Keratinocyte (primary cell): ENCODE measurements around the gene CD247. TPM values are rescaled to one million over a fixed set of nuclear protein-coding genes. Genes with fewer than 3 reads are reported as not detected.

Experiments used
- DNase-seq: peaks from one replicate; pipeline ENCODE4 v3.0.0-alpha.2; 2011; ENCODE audit warnings: low read depth, missing footprints, low spot score
- FAIRE-seq: peaks from 2 replicates; lab custom pipeline; 2011; peaks lifted over from hg19 to GRCh38; lab: Jason Lieb, UNC
- H2AFZ ChIP-seq: 2 replicates; pipeline ENCODE4 v1.6.0; 2012; ENCODE audit warnings: low read length, control low read depth, inconsistent platforms; ENCODE audit not compliant: control insufficient read depth
- H3K27ac ChIP-seq: 2 replicates; pipeline ENCODE4 v1.5.1; 2011; ENCODE audit warnings: low read length; ENCODE audit not compliant: control insufficient read depth, insufficient read depth
- H3K27me3 ChIP-seq: 3 replicates; pipeline ENCODE4 v1.6.0; 2011; ENCODE audit warnings: low read length; ENCODE audit not compliant: control insufficient read depth, insufficient read depth; ENCODE audit errors: extremely low read depth
- H3K36me3 ChIP-seq, 2 experiments: 2 replicates in 1 of 2; 3 replicates in 1 of 2; pipeline ENCODE4 v1.5.1; 2011; ENCODE audit warnings: low read length in 2 of 2, mild to moderate bottlenecking in 1 of 2; ENCODE audit not compliant: control insufficient read depth in 2 of 2, insufficient read depth in 2 of 2; ENCODE audit errors: extremely low read depth in 1 of 2
- H3K4me1 ChIP-seq: 3 replicates; pipeline ENCODE4 v1.5.1; 2011; ENCODE audit warnings: low read length; ENCODE audit not compliant: control insufficient read depth, insufficient read depth; ENCODE audit errors: extremely low read depth
- H3K4me2 ChIP-seq: 3 replicates; pipeline ENCODE4 v1.6.0; 2011; ENCODE audit warnings: low read depth, low read length; ENCODE audit not compliant: control insufficient read depth, insufficient read depth; ENCODE audit errors: extremely low read depth
- H3K4me3 ChIP-seq, 3 experiments: fragments of 200-600 bp in 1 of 3; sonication (generic) in 1 of 3; 2 replicates in 2 of 3; 3 replicates in 1 of 3; pipeline ENCODE4 v1.5.1; 2011 to 2016; ENCODE audit warnings: low read length in 3 of 3, mild to moderate bottlenecking in 3 of 3, control low read depth in 2 of 3, inconsistent platforms in 1 of 3, low read depth in 1 of 3, mixed read lengths in 1 of 3, mixed run types in 1 of 3, moderate library complexity in 1 of 3; ENCODE audit not compliant: control insufficient read depth in 2 of 3, insufficient read depth in 2 of 3; ENCODE audit errors: extremely low read depth in 1 of 3
- H3K79me2 ChIP-seq: 2 replicates; pipeline ENCODE4 v1.6.0; 2012; ENCODE audit warnings: low read length; ENCODE audit not compliant: control insufficient read depth, insufficient read depth
- H3K9ac ChIP-seq: 3 replicates; pipeline ENCODE4 v1.6.0; 2011; ENCODE audit warnings: low read length; ENCODE audit not compliant: control insufficient read depth, insufficient read depth; ENCODE audit errors: extremely low read depth
- H3K9me1 ChIP-seq: 3 replicates; pipeline ENCODE4 v1.6.0; 2011; ENCODE audit warnings: low read length; ENCODE audit not compliant: control insufficient read depth, insufficient read depth; ENCODE audit errors: extremely low read depth
- H3K9me3 ChIP-seq: 2 replicates; pipeline ENCODE4 v1.5.1; 2012; ENCODE audit warnings: low read depth, low read length; ENCODE audit not compliant: control insufficient read depth
- H4K20me1 ChIP-seq: 3 replicates; pipeline ENCODE4 v1.6.0; 2011; ENCODE audit warnings: low read length; ENCODE audit not compliant: control insufficient read depth, insufficient read depth; ENCODE audit errors: extremely low read depth
- CTCF ChIP-seq, 3 experiments: IDR thresholded peaks in 1 of 3; conservative IDR thresholded peaks in 1 of 3; optimal IDR thresholded peaks in 1 of 3; 2 replicates in 2 of 3; 3 replicates in 1 of 3; pipeline versions ENCODE3 to v1.5.1; 2011; ENCODE audit warnings: low read length in 3 of 3, mild to moderate bottlenecking in 3 of 3, moderate library complexity in 2 of 3, control low read depth in 1 of 3, inconsistent platforms in 1 of 3; ENCODE audit not compliant: insufficient read depth in 2 of 3; ENCODE audit errors: extremely low read depth in 1 of 3
- EZH2 ChIP-seq: IDR thresholded peaks from one replicate; pipeline ENCODE4 v1.6.1; 2012; ENCODE audit warnings: inconsistent platforms, mild to moderate bottlenecking, low read length, moderate library complexity
- dilution Hi-C: fragments of 300-500 bp; cut with MboI; formaldehyde crosslinking; loops from one replicate; pipeline ENCODE4 v1.7.0; 2020; ENCODE audit warnings: low sequenced_read_pairs; ENCODE audit not compliant: extremely low pct_ligation_motif_present
- polyA minus RNA-seq, 3 experiments: library from RNA; depleted of rRNA, polyadenylated mRNA; stranded (reverse); fragments of >200 nt; gene quantifications; 1 replicate in 1 of 3; 2 replicates in 1 of 3; 3 replicates in 1 of 3; pipeline ENCODE4 v1.2.3, GENCODE V29; 2011
- polyA plus RNA-seq, 5 experiments: library from polyadenylated mRNA; depleted of rRNA in 3 of 5; stranded (reverse) in 3 of 5; stranded (forward) in 1 of 5; unstranded in 1 of 5; fragments of >200 nt; gene quantifications; 1 replicate in 1 of 5; 2 replicates in 3 of 5; 3 replicates in 1 of 5; pipeline versions ENCODE4 v1.2.1 to v1.2.3, GENCODE V29; 2011 to 2012; ENCODE audit warnings: missing spikeins in 2 of 5, low read depth in 1 of 5, low replicate concordance in 1 of 5

CD247 gene
- polyA plus RNA-seq (not detected in 3 replicates), polyA minus RNA-seq (not detected in 3 replicates)
- 0.57 TPM for polyA plus RNA-seq (2011; ENCODE audit: low read depth)
- not detected in 2 replicates for polyA plus RNA-seq (2011; cell fraction: cytosol; rRNA removed)
- polyA plus RNA-seq (2011; cell fraction: nucleus; rRNA removed) = 0.09 TPM in 1 of 2 replicates, not detected in the other
- polyA plus RNA-seq (2012; ENCODE audit: low replicate concordance) = 0.85 TPM in 1 of 2 replicates, not detected in the other
- not detected for polyA minus RNA-seq (2011; cell fraction: cytosol; rRNA and poly(A)+ RNA removed)
- polyA minus RNA-seq (2011; cell fraction: nucleus; rRNA and poly(A)+ RNA removed) = not detected in 2 replicates

GRCh38 chr1:167518331-167518700 lies at the start of gene CD247:
CD247 (minus strand) TSS chr1:167518529; CDS start chr1:167518465, 64 bp downstream.
- dilution Hi-C loops = loop anchor here (25.0 kb wide), 1 partner anchor 456 kb away; no protein-coding TSS in a partner anchor
- Histone ChIP-seq H3K27me3 (peaks cover 3% of the 10 kb centered on the region), H3K79me2 (no peaks in the 10 kb centered on the region), H3K36me3 (no peaks in the 10 kb centered on the region), H3K27ac (no peak within 1 kb of the TSS), H3K9me1 (no peaks in the 10 kb centered on the region), H2AFZ (no peak within 1 kb of the TSS), H3K4me2 (no peak within 1 kb of the TSS), H3K4me3 (no peak within 1 kb of the TSS), H3K9ac (no peak within 1 kb of the TSS), H4K20me1 (no peaks in the 10 kb centered on the region), H3K4me1 (no peaks in the 10 kb centered on the region), H3K9me3 (no peaks in the 10 kb centered on the region)
- TF ChIP-seq CTCF (optimal IDR thresholded peaks at IDR 0.05 in 1 of 3, IDR thresholded peaks at IDR 0.05 in 1 of 3, conservative IDR thresholded peaks at IDR 0.05 in 1 of 3; ENCODE audit: extremely low read depth in 1 of 3, insufficient read depth in 2 of 3, low read length in 3 of 3) (no peak), EZH2 (no peak)
- FAIRE-seq (no peak), DNase-seq (no peak)

- dilution Hi-C loops = no loop called here
- no peak overlapping the region for H3K27ac ChIP-seq
- no peak overlapping the region for H3K4me3 ChIP-seq
- H3K9me1 ChIP-seq = peaks cover 2% of the 10 kb centered on the region
- FAIRE-seq (no peak), DNase-seq (no peak)
- H3K36me3 ChIP-seq = no peaks in the 10 kb centered on the region
- H3K9ac ChIP-seq = no peak overlapping the region
- no peak overlapping the region for H3K4me2 ChIP-seq
- no peaks in the 10 kb centered on the region for H3K9me3 ChIP-seq
- H3K27me3 ChIP-seq = no peaks in the 10 kb centered on the region
- H3K4me1 ChIP-seq = peaks cover 17% of the 10 kb centered on the region
- TF ChIP-seq EZH2 (no peak), CTCF (optimal IDR thresholded peaks at IDR 0.05 in 1 of 3, IDR thresholded peaks at IDR 0.05 in 1 of 3, conservative IDR thresholded peaks at IDR 0.05 in 1 of 3; ENCODE audit: extremely low read depth in 1 of 3, insufficient read depth in 2 of 3, low read length in 3 of 3) (no peak)
- H3K79me2 ChIP-seq = no peaks in the 10 kb centered on the region
- H2AFZ ChIP-seq = no peak overlapping the region
- no peaks in the 10 kb centered on the region for H4K20me1 ChIP-seq
Observed at GRCh38 chr1:167567663-167568062, 49.3 kb upstream of the CD247 start.
